ENCODE measurements around the gene FBP2. TPM values are rescaled to one million over a fixed set of nuclear protein-coding genes. Genes with fewer than 3 reads are reported as not detected.

The FBP2 gene
- total and polyA plus RNA-seq, 8 donors = 1.0 to 2.6 (median 1.7) TPM; not detected in 2

DNA sequence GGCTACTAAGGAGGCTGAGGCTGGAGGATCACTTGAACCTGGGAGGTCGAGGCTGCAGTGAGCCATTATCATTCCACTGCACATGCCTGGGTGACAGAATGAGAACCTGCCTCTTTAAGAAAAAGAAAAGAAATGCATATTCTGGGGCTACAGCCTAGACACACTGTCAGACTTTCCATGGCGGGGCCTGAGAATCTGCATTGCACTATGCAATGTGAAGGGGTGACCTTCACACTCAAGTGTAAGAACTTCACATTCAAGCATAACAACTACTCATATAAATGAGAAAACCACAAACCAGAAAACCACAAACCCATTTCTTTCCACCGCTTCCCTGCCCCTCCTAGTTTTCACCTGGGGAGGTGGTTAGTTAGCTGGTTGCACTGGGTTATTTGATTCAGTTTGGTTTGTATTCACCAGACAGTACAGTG is 18.0 kb upstream of the FBP2 start:
- no peaks in the 10 kb centered on the region for H3K4me1 ChIP-seq
- DNase-seq = no peak
- H3K4me3 ChIP-seq = no peak overlapping the region
- intact Hi-C loops (cut with DNase I) = no loop called here
- ATAC-seq = no peak
- TF ChIP-seq, protein P1, sequence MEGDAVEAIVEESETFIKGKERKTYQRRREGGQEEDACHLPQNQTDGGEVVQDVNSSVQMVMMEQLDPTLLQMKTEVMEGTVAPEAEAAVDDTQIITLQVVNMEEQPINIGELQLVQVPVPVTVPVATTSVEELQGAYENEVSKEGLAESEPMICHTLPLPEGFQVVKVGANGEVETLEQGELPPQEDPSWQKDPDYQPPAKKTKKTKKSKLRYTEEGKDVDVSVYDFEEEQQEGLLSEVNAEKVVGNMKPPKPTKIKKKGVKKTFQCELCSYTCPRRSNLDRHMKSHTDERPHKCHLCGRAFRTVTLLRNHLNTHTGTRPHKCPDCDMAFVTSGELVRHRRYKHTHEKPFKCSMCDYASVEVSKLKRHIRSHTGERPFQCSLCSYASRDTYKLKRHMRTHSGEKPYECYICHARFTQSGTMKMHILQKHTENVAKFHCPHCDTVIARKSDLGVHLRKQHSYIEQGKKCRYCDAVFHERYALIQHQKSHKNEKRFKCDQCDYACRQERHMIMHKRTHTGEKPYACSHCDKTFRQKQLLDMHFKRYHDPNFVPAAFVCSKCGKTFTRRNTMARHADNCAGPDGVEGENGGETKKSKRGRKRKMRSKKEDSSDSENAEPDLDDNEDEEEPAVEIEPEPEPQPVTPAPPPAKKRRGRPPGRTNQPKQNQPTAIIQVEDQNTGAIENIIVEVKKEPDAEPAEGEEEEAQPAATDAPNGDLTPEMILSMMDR (IDR thresholded peaks at IDR 0.05) = no peak
- H3K27ac ChIP-seq = no peak overlapping the region
- H3K27me3 ChIP-seq = no peaks in the 10 kb centered on the region
- H3K36me3 ChIP-seq = peaks cover 0 to 43% of the 10 kb centered on the region in 2 donors
- no peaks in the 10 kb centered on the region for H3K9me3 ChIP-seq

DNA sequence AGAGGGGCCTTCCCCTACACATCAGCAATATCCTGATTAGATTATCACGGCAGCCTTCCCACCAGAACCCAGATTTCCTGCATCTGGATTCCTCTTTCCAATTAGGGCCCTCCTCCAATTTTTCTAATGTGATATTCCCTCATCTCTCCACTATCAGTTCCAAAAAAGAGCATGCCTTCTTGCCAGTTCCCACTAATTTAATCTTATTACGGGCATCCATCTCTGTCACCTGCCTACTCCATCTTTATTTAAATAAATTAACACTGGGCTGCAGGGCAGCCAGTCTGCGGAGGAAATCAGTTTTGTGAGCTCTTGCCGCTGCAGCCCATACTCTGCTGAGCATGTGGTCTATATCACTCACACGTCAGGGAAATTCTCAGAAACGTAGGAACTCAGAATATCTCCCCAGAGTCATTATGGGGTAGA is 16.6 kb upstream of the FBP2 start:
- H3K4me1 ChIP-seq = no peaks in the 10 kb centered on the region
- no peak overlapping the region for H3K27ac ChIP-seq
- peak in 2 of 4 donors; percentile 93 for DNase-seq
- intact Hi-C loops (cut with DNase I) = no loop called here
- TF ChIP-seq, protein P1 (IDR thresholded peaks at IDR 0.05) = no peak
- H3K4me3 ChIP-seq = no peak overlapping the region
- peaks cover 0 to 46% of the 10 kb centered on the region in 2 donors for H3K36me3 ChIP-seq
- ATAC-seq = peak; percentile 39
- H3K27me3 ChIP-seq = no peaks in the 10 kb centered on the region
- no peaks in the 10 kb centered on the region for H3K9me3 ChIP-seq

GRCh38 chr9:94607423-94607691 is 13.7 kb upstream of the FBP2 start:
- DNase-seq (no peak), ATAC-seq (no peak)
- Histone ChIP-seq H3K27ac (no peak overlapping the region), H3K4me3 (no peak overlapping the region), H3K27me3 (no peaks in the 10 kb centered on the region), H3K4me1 (no peaks in the 10 kb centered on the region), H3K9me3 (no peaks in the 10 kb centered on the region), H3K36me3 (peaks cover 0 to 49% of the 10 kb centered on the region in 2 donors)
- TF ChIP-seq, protein P1 (IDR thresholded peaks at IDR 0.05) = no peak
- intact Hi-C loops (cut with DNase I) = no loop called here

DNA sequence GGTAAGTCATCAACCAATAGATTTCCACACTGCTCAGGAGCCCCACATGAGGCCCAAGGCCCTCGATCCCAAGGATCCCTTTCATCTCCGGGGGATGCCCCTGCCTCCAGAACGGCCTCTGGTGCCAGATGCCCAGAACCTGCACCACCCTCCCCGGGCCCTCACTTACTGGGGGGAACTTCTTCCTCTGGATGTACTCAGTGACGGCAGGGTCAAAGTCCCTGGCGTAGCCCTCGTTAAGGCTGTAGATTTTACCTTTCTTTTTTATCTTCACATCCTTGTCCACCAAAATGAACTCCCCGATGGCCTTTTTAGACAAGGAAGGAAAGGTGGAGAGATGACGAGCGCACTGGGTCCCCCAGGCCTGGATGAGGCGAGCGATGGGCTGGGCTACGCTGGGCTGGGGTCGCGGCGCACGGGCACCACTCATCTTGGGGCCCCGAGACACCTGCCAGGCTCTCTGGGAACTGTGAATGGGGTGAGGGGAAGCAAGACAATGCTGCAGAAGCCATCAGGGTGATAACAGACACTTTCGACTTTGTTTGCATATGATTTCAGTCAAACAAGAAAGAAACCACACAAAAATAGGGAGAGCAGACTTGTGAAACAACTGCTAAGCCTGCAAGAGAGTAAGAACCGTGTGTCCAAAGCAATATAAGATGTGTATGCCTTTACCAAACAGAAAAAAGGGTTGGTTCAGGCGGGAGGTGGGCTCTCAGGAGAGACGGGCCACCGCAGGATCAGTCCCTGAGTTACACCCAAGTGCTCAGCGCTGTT is 13.2 kb upstream of the FBP2 start:
- intact Hi-C loops (cut with DNase I) = no loop called here
- DNase-seq = no peak
- Histone ChIP-seq H3K4me3 (no peak overlapping the region), H3K9me3 (no peaks in the 10 kb centered on the region), H3K4me1 (no peaks in the 10 kb centered on the region), H3K27ac (no peak overlapping the region), H3K36me3 (peaks cover 0 to 49% of the 10 kb centered on the region in 2 donors), H3K27me3 (no peaks in the 10 kb centered on the region)
- TF ChIP-seq, protein P1 (IDR thresholded peaks at IDR 0.05) = no peak
- ATAC-seq = no peak

DNA sequence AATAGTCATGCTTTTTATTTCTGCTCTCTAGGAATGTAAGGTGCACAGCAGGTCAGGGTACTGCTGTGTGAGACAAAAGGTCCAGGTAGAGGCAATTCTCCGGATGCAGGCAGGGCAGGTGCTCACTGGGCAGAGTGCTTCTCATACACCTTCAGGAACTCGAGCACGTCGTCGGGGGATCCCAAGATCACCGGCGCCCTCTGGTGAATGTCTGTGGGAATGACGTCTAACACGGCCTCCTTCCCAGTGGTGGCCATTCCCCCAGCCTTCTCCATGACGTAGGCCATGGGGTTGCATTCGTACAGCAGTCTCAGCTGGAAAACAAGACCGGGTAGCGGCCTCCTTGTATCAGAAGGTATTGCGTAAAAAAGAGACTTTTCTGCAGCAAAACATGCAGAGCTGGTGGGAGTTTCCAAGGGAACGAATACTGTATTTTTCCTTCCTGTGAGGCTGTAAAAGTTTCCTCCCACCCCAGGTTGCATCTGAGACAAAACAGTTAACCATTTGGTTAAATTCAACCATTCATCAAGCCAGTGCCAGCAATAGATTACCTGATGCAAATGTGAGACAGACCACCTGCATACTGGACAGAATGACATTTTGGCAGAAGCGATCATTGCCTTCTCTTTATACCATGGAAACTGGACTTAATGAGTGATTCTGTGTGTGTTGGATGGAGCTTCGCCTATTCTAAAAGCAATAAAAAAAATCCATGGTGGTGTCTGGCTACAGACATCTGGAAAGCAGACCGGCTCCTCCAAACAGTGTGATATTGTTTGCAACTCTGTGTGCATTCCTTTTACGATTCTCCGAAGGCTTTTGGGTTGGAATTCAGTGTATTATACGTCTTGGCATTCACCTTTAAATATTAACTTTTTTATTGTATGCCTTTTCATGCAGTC is 9.9 kb upstream of the FBP2 start:
- DNase-seq = peak; percentile 70 to 84 (median 79)
- Histone ChIP-seq H3K36me3 (peaks cover 0 to 37% of the 10 kb centered on the region in 2 donors), H3K9me3 (no peaks in the 10 kb centered on the region), H3K27me3 (no peaks in the 10 kb centered on the region), H3K27ac (no peak overlapping the region), H3K4me3 (no peak overlapping the region), H3K4me1 (no peaks in the 10 kb centered on the region)
- intact Hi-C loops (cut with DNase I) = no loop called here
- peak; percentile 97 for ATAC-seq
- TF ChIP-seq, protein P1 (IDR thresholded peaks at IDR 0.05) = peak; percentile 53 to 64

Measured in left lung (tissue), 10 donors.